Measurements from ENCODE around the gene LGR6. TPM values are rescaled to one million over a fixed set of nuclear protein-coding genes. Genes with fewer than 3 reads are reported as not detected.

The LGR6 gene
- total RNA-seq, 1 experiment from 2014 or later, result not detected

DNA sequence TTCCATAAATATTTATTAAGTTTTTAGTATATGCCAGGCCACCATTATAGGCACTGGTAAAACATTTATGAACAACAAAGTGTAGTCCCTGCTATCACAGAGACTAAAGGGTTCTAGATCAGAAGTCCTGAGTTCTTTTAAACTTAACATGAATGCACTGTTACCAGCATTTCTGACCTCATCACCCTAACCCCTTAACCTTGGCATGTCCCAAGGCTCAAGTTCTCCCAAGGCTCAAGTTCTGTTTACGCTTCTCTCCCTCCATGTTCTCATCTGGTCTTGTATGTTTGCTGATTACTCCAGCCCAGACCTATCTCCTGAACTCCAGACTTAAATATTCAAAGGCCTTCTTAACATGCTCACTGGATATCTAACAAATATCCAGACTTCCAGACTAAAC lies 93.6 kb downstream of the LGR6 start:
- no peak for DNase-seq (ENCODE audit: low read depth)
- in situ Hi-C loops (cut with HindIII; ENCODE audit: low pct_unique_long_range_greater_than_20kb, low sequenced_read_pairs), result no loop called here

DNA sequence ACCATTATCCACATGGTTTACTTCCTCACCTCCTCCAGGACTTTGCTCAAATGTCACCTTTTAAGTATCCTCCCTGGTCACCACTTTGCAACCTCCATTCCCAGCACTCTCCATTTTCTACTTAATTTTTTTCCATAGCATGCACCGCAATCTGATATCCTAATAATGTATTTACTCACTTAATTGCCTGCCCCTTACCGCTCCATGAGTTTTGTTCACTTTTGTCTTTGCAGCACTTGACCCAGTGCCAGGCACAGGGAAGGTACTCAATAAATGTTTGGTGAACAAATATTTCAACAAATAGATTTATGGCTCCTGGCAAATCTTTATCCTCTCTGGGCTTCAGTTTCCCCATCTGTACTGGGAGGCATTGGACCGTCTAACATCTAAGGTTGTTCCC lies 94.6 kb downstream of the LGR6 start:
- no peak for DNase-seq (ENCODE audit: low read depth)
- in situ Hi-C loops (cut with HindIII; ENCODE audit: low pct_unique_long_range_greater_than_20kb, low sequenced_read_pairs), result no loop called here

DNA sequence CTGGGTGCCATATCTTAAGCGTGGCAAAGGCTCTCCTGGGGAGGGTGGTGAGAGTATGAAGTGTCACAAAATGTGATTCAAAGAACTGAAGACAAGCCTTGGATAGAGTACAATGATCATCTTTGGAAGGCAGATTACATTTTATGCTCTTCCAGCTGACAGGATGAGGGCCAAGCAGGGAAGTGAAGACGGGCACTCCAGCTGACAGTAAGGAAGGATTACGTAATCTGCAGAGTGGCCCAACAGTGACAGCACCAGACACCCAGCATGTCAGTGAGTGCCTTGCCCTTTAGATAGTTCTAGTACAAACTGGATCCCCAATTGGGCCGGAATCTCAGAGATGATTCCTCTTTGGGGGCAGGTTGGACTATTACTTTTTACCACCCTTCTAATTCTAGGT lies 95.4 kb downstream of the LGR6 start:
- DNase-seq (ENCODE audit: low read depth), result no peak
- in situ Hi-C loops (cut with HindIII; ENCODE audit: low pct_unique_long_range_greater_than_20kb, low sequenced_read_pairs), result no loop called here

- in situ Hi-C loops (cut with HindIII; ENCODE audit: low pct_unique_long_range_greater_than_20kb, low sequenced_read_pairs), result no loop called here
- DNase-seq (ENCODE audit: low read depth), result no peak
Measured at GRCh38 chr1:202291001-202291400, 97.4 kb downstream of the LGR6 start.

DNA sequence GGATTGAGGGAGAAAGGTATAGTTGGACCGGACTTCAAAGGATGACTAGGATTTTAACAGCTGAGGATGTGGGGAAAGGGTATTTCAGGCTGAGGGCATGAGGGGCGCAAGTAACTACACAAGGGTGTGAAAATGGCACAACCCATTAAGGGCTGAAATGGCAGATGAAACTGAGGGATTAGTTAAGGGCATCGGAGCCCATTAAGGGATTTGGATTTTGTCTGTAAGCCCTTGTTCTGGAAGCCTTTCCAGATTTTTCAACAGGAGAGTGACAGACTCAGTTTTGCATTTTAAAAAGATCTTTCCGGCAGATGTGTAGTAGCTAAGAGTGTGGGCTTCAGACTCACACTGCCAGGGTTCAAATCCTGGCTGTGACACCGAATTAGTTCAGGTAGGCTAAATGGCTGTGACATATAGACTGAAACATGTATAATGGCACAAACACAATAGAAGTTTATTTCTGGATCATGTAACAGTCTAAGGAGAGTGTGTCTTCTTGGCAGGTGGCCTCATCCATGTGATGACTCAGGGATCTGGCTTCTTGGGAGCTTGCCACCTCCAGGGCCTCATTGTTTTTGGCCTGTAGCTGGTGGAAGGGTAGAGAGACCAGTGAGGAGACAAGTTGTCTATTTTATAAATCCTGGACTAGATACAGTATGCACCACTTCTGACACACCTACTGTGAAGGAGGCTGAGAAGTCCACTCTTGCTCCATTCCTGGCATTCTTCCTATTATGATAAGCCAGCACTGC lies 98.5 kb downstream of the LGR6 start:
- in situ Hi-C loops (cut with HindIII; ENCODE audit: low pct_unique_long_range_greater_than_20kb, low sequenced_read_pairs), result no loop called here
- DNase-seq (ENCODE audit: low read depth), result peak; percentile 10

- DNase-seq (ENCODE audit: low read depth), result no peak
- in situ Hi-C loops (cut with HindIII; ENCODE audit: low pct_unique_long_range_greater_than_20kb, low sequenced_read_pairs), result no loop called here
Measured at GRCh38 chr1:202292773-202293172, 99.2 kb downstream of the LGR6 start.

GRCh38 chr1:202293569-202293968 lies 100.0 kb downstream of the LGR6 start:
- in situ Hi-C loops (cut with HindIII; ENCODE audit: low pct_unique_long_range_greater_than_20kb, low sequenced_read_pairs), result no loop called here
- no peak for DNase-seq (ENCODE audit: low read depth)

DNA sequence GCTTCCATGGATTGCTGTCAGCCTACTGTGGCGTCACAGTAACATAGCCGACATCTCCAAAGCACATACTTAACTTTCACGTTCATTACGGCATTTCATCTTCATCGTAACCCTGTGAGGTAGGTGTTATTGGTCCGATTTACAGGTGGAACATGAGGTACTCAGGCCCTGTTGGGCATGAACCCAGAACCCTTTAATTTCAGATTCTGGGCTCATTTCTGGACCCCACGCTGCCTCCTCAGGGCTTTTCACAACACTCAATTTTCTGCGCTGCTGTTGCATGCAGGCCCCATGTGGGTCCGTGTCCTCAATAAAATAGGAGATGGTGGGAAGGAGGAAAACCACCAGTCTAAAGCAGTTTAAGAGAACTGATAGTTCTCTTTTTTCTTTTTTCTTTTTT lies 108.6 kb downstream of the LGR6 start:
- DNase-seq (ENCODE audit: low read depth), result no peak
- in situ Hi-C loops (cut with HindIII; ENCODE audit: low pct_unique_long_range_greater_than_20kb, low sequenced_read_pairs), result no loop called here

DNA sequence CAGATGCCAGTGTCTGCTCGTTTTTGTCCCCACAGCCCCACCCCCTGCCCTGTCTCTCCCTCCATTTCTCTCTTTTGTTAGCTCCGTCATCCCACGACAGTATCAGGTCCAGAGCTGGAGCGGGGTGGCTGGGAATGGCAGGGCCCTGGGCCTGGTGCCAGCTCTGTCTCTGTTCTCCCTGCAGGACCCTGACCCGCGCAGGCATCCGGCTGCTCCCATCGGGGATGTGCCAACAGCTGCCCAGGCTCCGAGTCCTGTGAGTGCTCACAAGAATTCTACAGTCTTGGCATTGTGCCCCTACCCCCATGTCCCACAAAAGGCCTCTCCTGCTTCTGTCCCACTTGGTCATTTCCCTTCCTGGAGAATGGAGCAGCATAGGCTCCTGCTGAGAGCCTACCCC lies 110.8 kb downstream of the LGR6 start:
- DNase-seq (ENCODE audit: low read depth), result no peak
- in situ Hi-C loops (cut with HindIII; ENCODE audit: low pct_unique_long_range_greater_than_20kb, low sequenced_read_pairs), result no loop called here

- in situ Hi-C loops (cut with HindIII; ENCODE audit: low pct_unique_long_range_greater_than_20kb, low sequenced_read_pairs), result no loop called here
Measured at GRCh38 chr1:202305168-202305567, 111.6 kb downstream of the LGR6 start.

GRCh38 chr1:202306535-202307345 lies 113.1 kb downstream of the LGR6 start:
- in situ Hi-C loops (cut with HindIII; ENCODE audit: low pct_unique_long_range_greater_than_20kb, low sequenced_read_pairs), result no loop called here
- no peak for DNase-seq (ENCODE audit: low read depth)

More at GRCh38 chr1:202305168-202305567, 111.6 kb downstream of the LGR6 start:
- DNase-seq (ENCODE audit: low read depth), result no peak

- in situ Hi-C loops (cut with HindIII; ENCODE audit: low pct_unique_long_range_greater_than_20kb, low sequenced_read_pairs), result no loop called here
- DNase-seq (ENCODE audit: low read depth), result no peak
Measured at GRCh38 chr1:202310071-202310725, 116.6 kb downstream of the LGR6 start.

- no peak for DNase-seq (ENCODE audit: low read depth)
- in situ Hi-C loops (cut with HindIII; ENCODE audit: low pct_unique_long_range_greater_than_20kb, low sequenced_read_pairs), result no loop called here
Measured at GRCh38 chr1:202310746-202311145, 117.1 kb downstream of the LGR6 start.

- DNase-seq (ENCODE audit: low read depth), result no peak
- in situ Hi-C loops (cut with HindIII; ENCODE audit: low pct_unique_long_range_greater_than_20kb, low sequenced_read_pairs), result no loop called here
Measured at GRCh38 chr1:202311875-202312635, 118.5 kb downstream of the LGR6 start.

GRCh38 chr1:202315576-202316168 lies 122.1 kb downstream of the LGR6 start:
- DNase-seq (ENCODE audit: low read depth), result peak; percentile 57
- in situ Hi-C loops (cut with HindIII; ENCODE audit: low pct_unique_long_range_greater_than_20kb, low sequenced_read_pairs), result no loop called here

GRCh38 chr1:202316186-202316585 lies 122.6 kb downstream of the LGR6 start:
- in situ Hi-C loops (cut with HindIII; ENCODE audit: low pct_unique_long_range_greater_than_20kb, low sequenced_read_pairs), result no loop called here
- DNase-seq (ENCODE audit: low read depth), result no peak

GRCh38 chr1:202317941-202318925 lies 124.6 kb downstream of the LGR6 start:
- no peak for DNase-seq (ENCODE audit: low read depth)
- in situ Hi-C loops (cut with HindIII; ENCODE audit: low pct_unique_long_range_greater_than_20kb, low sequenced_read_pairs), result no loop called here

Data from Caki2 (cell line).